Lung microvascular endothelial cell (primary cell): ENCODE measurements around the gene MAP3K1. TPM values are rescaled to one million over a fixed set of nuclear protein-coding genes. Genes with fewer than 3 reads are reported as not detected.
"Not testable (repeated sequence)": the region's sequence is repeated elsewhere in the genome, so short reads cannot be mapped to it uniquely, and the experiment has no call there.

ENCODE experiments used
- DNase-seq, 2 donors: peaks; one replicate each; pipeline versions ENCODE4 v3.0.0 to v3.0.0-alpha.2; 2010; ENCODE audit warnings: low read depth in 2 of 2
- total RNA-seq: library from RNA; depleted of rRNA; stranded (reverse); fragments of >200 nt; gene quantifications from 2 replicates; pipeline ENCODE4 v1.2.1, GENCODE V29; 2014

MAP3K1 gene
- 21.4 and 48.2 TPM in 2 replicates for total RNA-seq

GRCh38 chr5:56814963-56815657 lies at the start of gene MAP3K1:
MAP3K1 (plus strand) TSS chr5:56815549; CDS start chr5:56815574, 25 bp downstream.
- DNase-seq: peak; percentile 74 to 88

GRCh38 chr5:56766926-56767325 lies 48.4 kb upstream of the MAP3K1 start:
- no peak for DNase-seq

DNA sequence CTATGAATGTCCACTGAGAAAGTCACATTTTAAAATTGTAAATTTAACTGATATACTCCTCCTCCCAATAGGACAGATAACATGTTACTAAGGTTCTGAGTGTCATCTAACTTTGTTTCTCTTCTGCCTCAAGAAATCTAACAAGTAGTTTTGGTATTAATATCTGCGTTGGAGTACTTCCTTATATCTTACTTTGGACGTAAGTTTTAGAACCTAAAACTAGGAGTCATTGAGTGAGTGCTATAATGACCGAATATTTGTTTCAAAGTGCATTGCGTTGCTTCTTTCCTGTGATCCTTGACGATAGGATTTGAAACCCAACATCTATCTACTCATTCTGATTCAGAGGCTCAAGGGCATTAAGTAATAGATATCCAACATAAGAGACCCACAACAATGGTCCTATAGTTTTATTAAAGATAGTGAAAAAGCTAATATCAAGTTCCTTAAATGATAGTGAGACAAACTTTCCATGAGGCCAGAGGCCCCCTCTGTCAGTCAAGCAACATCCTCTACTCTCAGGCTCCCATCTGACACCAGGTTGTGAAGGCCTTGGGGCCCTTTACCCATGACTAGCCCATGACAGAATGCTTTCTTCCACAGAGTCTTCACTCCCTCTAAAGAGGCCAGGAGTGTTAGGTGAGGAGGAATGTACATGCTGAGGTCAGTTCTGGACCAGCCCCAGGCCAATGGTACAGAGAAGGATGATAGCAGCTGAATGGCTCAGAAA lies 45.3 kb upstream of the MAP3K1 start:
- DNase-seq: no peak

DNA sequence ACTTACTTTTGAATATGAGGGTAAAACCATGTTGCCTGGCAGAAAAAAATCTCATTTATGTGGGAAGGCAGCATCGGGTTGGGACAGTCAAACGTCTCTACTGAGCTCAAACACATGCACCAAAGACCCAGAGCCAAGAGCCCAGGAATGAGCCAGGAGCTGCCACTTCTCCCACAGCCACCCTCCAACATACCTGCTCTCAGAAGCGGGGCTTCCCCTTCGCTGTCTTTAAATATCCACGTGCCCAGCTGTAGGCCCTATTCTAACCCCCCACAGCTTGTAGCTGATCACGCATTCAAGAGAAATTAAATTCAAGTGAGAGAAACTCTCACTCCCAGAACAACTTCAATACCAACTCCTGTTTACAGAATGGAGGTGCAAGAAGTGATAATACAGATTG lies 42.6 kb upstream of the MAP3K1 start:
- no peak for DNase-seq

GRCh38 chr5:56774957-56775356 lies 40.4 kb upstream of the MAP3K1 start:
- DNase-seq: no peak

GRCh38 chr5:56776212-56776846 lies 39.0 kb upstream of the MAP3K1 start:
- not testable (repeated sequence) for DNase-seq

DNA sequence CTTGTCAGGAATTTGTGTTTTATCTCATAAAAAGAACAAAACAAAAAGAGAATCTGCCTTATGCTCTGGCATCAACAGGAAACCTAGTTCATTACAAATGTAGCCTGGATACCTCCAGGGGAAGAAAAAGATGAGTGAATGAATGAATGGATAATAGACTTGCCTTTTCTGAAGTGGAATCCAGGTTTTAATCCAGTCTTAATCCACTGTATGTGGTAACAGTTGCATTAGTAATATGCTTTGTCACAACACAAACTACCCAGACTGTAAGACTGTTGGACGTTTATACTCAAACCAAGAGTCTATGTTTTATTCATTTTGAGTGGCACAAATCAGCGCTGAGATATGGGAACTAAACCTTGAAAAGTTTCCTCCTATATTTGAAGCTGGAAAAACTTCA lies 32.1 kb upstream of the MAP3K1 start:
- no peak for DNase-seq

- no peak for DNase-seq
These were observed 29.0 kb upstream of the MAP3K1 start for GRCh38 chr5:56786346-56786745.

DNA sequence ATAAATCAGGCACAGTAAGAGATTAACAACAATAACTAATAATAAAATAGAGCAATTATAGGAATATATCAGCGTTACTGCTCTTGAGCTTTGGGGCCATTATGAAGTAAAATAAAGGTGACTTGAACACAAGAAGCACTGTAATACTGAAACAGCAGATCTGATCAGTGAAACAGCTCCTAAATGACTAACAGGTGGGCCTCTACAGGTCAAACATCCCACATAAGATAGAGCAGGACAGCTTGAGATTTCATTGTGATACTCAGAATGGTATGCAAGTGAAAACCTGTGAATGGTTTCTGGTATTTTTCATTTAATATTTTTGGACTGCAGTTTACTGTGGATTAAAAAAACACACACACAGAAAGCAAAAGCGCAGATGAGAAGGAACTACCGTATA lies 24.0 kb upstream of the MAP3K1 start:
- DNase-seq: no peak

DNA sequence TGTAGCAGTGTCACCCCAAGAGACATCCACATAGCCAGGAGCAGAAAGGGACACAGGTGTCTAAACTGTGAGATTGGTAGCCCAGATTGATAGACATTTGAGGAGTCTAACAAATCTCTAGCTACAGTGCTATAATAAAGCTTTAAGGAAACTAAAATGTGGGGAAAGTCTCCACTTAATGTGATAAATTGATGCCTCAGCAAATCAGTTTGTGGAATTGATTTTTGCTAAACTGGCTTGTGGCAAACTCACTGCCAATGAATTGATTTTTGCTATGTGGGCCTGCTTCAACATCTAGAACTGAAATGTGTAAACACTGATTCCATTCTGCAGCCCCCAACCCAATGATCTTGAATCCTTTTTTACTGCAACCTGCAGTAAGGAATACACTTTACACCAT lies 16.8 kb upstream of the MAP3K1 start:
- DNase-seq: no peak

DNA sequence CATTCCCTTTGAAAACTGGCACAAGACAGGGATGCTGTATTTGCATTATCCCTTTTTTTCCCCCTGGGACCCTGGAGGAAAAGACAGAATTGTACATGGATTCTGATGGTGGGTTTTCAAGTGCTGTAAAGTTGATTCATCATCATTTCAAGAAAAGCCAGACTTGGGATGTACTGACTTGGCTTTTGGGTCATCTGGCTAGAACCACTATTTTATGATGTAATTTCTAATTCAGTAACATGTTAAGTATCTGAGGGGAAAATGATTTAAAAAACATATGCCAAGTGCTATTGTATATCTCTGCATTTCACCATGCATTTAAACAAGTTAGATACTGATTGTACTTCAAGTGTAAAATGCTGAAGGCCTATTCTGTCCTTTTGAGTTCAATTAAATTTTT lies 15.2 kb upstream of the MAP3K1 start:
- DNase-seq: no peak

GRCh38 chr5:56801256-56801655 lies 14.1 kb upstream of the MAP3K1 start:
- no peak for DNase-seq

DNA sequence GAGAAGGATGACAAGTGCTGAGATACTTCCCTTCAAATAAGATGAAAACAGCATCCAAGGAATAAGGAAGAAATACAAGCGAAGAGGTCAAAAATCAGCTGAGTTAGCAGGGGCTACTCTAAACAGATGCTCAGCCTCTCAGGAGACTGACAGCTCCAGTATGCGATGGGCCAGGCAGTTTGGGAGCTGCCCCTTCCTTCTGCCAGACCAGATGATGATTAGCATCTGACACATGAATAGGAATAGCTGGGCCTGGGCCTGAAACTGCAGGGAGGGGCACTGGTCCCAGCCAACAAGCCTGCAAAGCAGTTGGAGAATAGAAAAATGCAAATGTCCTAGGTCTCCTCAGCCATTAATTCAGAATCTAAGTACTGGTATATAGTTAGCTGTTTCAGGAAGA lies 13.1 kb upstream of the MAP3K1 start:
- no peak for DNase-seq

- no peak for DNase-seq
These were observed 12.3 kb upstream of the MAP3K1 start for GRCh38 chr5:56803025-56803424.

DNA sequence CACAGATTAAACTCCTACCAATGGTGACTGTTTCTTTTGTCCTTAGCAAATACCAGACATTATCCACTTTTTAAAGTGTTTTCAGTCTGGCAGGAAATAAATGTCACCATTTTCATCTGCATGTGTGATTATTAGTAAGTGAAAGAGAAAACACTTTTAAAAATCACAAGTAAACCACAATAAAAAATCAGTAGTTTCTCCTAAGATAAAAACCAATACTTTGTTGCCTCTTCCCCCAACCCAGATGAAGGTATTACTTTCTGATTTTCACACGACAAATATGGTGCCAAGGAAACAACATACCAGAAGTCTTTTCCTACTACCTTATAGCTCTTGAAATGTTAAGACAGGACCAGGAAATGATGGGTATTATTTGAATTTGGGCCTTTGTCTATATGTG lies 11.5 kb upstream of the MAP3K1 start:
- DNase-seq: no peak

- no peak for DNase-seq
These were observed 7.7 kb upstream of the MAP3K1 start for GRCh38 chr5:56807679-56808078.

- no peak for DNase-seq
These were observed 7.1 kb upstream of the MAP3K1 start for GRCh38 chr5:56808211-56808610.

DNA sequence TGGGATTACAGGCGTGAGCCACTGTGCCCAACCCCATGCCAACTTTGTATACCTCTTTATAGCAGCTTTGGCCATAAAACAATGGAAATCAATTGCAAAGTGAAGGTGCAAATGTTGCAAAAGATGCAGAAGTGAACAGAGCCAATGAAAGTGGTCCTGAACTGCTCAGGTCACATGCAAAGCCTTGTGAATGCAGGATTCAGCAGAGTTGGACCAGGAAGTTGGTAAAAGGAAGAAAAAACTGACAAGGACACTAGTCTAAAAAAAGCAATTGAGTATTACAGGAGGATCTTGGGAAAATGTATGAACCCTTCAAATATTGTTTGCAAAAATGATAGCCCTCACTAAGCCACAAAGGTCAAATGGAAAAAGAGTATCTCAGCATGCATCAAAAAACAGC lies 4.5 kb upstream of the MAP3K1 start:
- DNase-seq: no peak

DNA sequence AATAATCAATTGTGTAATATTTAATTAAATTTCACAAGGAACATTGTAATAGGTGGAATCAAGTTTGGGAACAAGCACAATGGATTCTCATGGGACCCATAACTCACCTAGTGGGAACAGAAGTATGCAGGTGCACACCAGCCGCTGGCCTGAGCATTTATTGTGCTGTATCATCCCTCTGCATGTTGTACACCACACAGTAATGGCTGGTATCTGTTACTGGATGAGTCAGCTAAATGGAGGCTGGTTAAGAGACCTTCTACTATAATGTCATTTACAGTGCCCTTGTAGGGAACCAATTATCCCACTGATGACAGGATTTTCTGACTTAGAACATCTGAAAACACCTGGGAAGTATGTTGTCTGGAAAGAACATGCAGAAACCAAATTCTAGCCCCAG lies 3.2 kb upstream of the MAP3K1 start:
- DNase-seq: no peak

DNA sequence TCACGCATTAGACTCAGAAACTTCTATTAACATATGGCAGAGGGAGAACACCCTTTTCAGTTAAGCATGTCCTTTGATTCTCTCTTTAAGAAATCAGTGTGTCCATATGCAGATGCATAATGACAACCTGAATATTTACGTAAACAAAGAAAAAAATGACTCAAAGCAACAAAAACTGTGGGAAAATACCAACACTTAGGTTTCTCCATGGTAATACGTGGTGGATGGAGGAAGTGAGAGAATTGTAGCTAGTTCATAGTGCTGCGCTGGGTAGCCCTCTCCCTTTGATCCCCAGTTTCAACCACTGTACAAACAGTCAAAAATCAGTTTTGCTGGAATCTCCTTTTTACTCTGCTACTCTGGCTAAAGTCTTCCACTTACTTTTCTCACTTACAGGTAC lies 2.0 kb upstream of the MAP3K1 start:
- no peak for DNase-seq

- DNase-seq: peak; percentile 8 to 36
These were observed 887 bp upstream of the MAP3K1 start for GRCh38 chr5:56814361-56814962.
